ENCODE data around the gene ZNF280C. TPM values are rescaled to one million over a fixed set of nuclear protein-coding genes. Genes with fewer than 3 reads are reported as not detected.

The ZNF280C gene, protein sequence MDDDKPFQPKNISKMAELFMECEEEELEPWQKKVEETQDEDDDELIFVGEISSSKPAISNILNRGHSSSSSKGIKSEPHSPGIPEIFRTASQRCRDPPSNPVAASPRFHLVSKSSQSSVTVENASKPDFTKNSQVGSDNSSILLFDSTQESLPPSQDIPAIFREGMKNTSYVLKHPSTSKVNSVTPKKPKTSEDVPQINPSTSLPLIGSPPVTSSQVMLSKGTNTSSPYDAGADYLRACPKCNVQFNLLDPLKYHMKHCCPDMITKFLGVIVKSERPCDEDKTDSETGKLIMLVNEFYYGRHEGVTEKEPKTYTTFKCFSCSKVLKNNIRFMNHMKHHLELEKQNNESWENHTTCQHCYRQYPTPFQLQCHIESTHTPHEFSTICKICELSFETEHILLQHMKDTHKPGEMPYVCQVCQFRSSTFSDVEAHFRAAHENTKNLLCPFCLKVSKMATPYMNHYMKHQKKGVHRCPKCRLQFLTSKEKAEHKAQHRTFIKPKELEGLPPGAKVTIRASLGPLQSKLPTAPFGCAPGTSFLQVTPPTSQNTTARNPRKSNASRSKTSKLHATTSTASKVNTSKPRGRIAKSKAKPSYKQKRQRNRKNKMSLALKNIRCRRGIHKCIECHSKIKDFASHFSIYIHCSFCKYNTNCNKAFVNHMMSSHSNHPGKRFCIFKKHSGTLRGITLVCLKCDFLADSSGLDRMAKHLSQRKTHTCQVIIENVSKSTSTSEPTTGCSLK
- total RNA-seq (ENCODE audit: low replicate concordance), result 1.4 and 1.7 TPM in 2 replicates

DNA sequence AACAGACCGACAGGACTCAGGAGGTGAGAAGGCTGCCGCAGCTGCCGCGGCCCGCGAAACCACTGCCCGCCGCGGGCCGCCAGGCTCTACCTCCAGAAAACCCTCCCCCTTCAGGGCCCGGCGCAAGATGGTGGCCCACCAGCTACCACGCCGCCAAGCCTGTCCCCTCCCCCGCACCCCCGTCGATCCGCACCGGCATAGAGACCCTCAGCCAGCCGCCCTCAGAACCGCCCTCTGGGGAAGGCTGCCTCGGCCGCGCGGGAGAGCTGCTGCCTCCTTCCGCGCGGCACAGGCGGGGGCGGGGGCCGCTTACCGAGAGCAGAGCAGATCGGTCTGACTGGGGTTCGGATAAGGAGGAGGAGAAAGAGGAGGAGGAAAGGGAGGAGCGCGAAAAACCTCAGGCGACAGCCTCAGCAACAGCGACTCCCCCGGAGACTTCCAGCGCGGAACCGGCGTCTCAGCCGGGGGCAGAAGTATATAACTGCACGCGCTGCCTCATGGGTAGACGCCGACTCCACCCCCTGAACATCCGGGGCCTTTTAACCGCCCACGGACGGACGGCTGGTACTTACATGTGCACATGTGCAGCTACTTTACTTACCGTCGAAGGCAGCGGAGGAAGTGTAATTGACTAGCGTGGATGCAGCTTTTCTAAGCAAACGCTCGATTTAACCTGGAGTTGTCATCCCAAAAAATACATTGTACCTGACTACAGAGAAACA lies at the start of gene ZNF280C:
TSS of gene ZNF280C (minus strand) at position 451 of the 722 bp plus-strand sequence. CDS start 8,450 bp downstream, outside the sequence.

DNA sequence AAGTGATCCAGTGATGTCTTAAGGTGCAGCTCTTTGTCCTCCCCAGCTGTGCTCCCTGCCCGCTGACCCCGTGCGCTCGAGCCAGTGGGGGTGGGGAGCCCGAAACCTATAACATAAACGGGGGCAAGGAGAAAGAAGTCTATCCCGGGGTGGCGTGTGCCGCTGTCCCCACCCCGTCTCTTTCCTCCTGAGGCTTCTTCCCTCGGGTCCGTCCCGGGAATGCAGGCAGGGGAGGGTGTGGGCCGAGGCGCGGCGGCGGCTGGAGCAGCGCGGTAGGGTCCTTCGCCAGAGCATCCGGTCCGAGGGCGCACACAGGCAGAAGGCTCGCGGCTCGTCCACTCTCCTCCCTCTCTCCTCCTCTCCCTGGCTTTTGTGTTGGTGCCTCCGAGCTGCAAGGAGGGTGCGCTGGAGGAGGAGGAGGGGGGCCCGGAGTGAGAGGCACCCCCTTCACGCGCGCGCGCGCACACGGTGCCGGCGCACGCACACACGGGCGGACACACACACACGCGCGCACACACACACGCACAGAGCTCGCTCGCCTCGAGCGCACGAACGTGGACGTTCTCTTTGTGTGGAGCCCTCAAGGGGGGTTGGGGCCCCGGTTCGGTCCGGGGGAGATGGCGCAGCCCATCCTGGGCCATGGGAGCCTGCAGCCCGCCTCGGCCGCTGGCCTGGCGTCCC lies 97.1 kb downstream of the ZNF280C start, which contains the start of gene RAB33A:
TSS of gene RAB33A (plus strand) at position 517 of the 681 bp plus-strand sequence. CDS start at position 618, 101 bp downstream.

DNA sequence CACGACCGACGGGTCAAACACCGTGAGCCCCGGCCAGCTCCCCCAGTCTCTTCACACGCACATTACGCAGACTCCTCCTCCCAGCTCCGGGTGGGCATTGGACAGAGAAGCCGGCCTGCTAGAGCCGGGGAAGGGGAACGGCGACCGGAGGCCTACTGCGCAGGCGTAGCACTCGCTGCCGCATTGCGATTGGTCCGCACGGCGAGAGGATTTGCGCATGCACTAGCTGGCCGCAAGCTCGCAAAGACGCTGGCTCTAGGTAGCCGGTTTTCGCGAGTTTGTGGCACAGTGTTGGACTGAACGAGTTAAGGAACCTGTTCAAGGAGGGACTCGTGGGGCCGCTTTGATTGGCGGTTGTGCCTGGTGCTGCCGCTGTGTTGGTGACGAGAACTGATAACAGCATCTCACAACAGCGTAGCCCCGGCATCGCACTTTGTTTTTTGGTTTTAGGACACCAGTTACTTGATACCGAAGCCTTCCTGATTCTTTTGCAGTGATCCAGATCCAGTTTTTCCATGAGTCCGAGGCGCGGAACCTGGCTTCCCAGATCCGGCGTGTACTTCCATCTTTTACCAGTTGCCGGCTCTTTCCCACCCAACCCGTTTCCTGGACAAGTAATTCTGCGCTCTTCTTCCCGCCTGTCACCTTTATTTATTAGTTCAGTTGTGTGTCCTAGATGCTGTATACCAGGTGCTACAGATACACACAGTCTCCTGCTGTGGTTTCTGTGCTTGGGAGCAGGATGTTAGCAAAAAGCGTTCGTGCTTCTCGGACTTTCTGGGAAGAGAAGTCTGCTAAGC lies 102.8 kb downstream of the ZNF280C start, which contains the start of gene AIFM1:
TSS of gene AIFM1 (minus strand) at position 139 of the 800 bp plus-strand sequence. CDS start 185 bp downstream, outside the sequence.

Other genes starting within 250 kb of the ZNF280C start
- gene ELF4, start 158.4 kb downstream of the ZNF280C start, total RNA-seq (ENCODE audit: low replicate concordance), result 4.4 and 8.0 TPM in 2 replicates
- gene AIFM1, start 103.1 kb downstream of the ZNF280C start, total RNA-seq (ENCODE audit: low replicate concordance), result 22.1 and 27.0 TPM in 2 replicates
- 1.8 and 11.1 TPM in 2 replicates for gene RAB33A, start 96.9 kb downstream of the ZNF280C start, total RNA-seq (ENCODE audit: low replicate concordance)
- 5.7 and 11.4 TPM in 2 replicates for gene SLC25A14, start 71.0 kb upstream of the ZNF280C start, total RNA-seq (ENCODE audit: low replicate concordance)
- not detected in 2 replicates for gene GPR119, start 116.8 kb upstream of the ZNF280C start, total RNA-seq (ENCODE audit: low replicate concordance)
- 28.5 and 33.8 TPM in 2 replicates for gene RBMX2, start 133.1 kb upstream of the ZNF280C start, total RNA-seq (ENCODE audit: low replicate concordance)